ENCODE results near the gene ELMO1.

Gene ELMO1

DNA sequence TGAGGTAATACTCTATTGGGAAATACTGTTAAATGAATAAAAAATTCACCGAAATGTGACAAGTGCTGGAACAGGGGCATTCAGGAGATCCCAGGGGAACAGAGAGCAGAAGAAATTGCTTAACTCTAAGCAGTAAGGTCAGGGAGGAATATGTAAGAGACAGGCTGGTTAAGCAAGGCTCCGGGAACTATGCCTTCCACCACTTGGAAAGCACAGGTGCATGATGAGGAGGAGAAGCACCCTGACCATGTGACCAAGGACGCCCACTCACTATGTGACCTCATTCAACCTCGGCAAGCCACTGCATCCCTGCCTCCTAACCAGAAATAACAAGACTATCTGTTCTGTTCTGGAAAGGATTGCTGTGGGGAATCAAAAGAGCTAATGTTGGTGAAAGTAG is 218.4 kb downstream of the ELMO1 start:
- Histone ChIP-seq H3K27ac (ENCODE audit: insufficient read depth in 1 of 2, low read depth in 1 of 2, low read length in 2 of 2, poor library complexity in 1 of 2, severe bottlenecking in 2 of 2) (no peak overlapping the region), H3K4me3 (ENCODE audit: control insufficient read depth in 1 of 7, extremely low read depth in 1 of 7, insufficient read depth in 4 of 7, low read depth in 2 of 7, low read length in 6 of 7) (no peak overlapping the region), H3K27me3 (replicated peaks in 2 of 5; ENCODE audit: control insufficient read depth in 4 of 5, insufficient read depth in 5 of 5, low read length in 4 of 5) (no peaks in the 10 kb centered on the region), H3K36me3 (ENCODE audit: control insufficient read depth in 4 of 4, insufficient read depth in 4 of 4, low read length in 3 of 4) (peaks cover 12 to 68% (median 35%) of the 10 kb centered on the region in 4 experiments), H3K9me3 (ENCODE audit: control extremely low read depth in 1 of 5, control insufficient read depth in 4 of 5, insufficient read depth in 2 of 5, low read depth in 1 of 5, low read length in 4 of 5) (no peaks in the 10 kb centered on the region), H3K4me1 (ENCODE audit: control extremely low read depth in 1 of 4, control insufficient read depth in 4 of 4, insufficient read depth in 4 of 4, low read length in 3 of 4) (peaks cover 0 to 23% (median 6%) of the 10 kb centered on the region in 4 experiments)
- CTCF ChIA-PET: no interaction called here
- POLR2A ChIA-PET: no interaction called here
- WGBS (ENCODE audit: insufficient coverage): 83% methylated on average over 1 of the region's 4 CpGs
- DNase-seq: no peak

DNA sequence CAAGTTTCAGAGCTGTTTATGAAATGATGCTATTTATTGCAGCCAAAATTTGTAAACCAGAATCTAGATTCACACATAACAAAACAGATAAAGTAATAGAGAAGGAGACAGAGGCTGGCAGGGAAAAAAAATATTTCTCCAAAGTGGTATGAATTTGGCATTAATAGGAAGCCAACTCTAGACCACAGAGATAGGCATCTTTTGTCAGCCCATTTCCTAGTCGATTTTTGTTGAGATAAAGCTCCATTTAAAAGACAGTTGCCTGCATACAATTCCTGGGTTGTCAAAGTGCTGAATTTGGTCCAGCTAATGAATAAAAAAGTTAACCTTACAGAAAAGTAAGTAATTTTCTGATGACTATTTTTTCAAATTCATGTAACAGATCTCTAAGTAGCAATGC is 219.3 kb downstream of the ELMO1 start:
- Histone ChIP-seq H3K36me3 (ENCODE audit: control insufficient read depth in 4 of 4, insufficient read depth in 4 of 4, low read length in 3 of 4) (peaks cover 17 to 74% (median 41%) of the 10 kb centered on the region in 4 experiments), H3K9me3 (ENCODE audit: control extremely low read depth in 1 of 5, control insufficient read depth in 4 of 5, insufficient read depth in 2 of 5, low read depth in 1 of 5, low read length in 4 of 5) (no peaks in the 10 kb centered on the region), H3K4me3 (ENCODE audit: control insufficient read depth in 1 of 7, extremely low read depth in 1 of 7, insufficient read depth in 4 of 7, low read depth in 2 of 7, low read length in 6 of 7) (no peak overlapping the region), H3K27ac (ENCODE audit: insufficient read depth in 1 of 2, low read depth in 1 of 2, low read length in 2 of 2, poor library complexity in 1 of 2, severe bottlenecking in 2 of 2) (no peak overlapping the region), H3K27me3 (replicated peaks in 2 of 5; ENCODE audit: control insufficient read depth in 4 of 5, insufficient read depth in 5 of 5, low read length in 4 of 5) (no peaks in the 10 kb centered on the region), H3K4me1 (ENCODE audit: control extremely low read depth in 1 of 4, control insufficient read depth in 4 of 4, insufficient read depth in 4 of 4, low read length in 3 of 4) (peaks cover 0 to 23% (median 6%) of the 10 kb centered on the region in 4 experiments)
- DNase-seq: no peak
- ChIA-PET CTCF (interaction anchor here (1.2 to 1.9 kb wide), 3 partner anchors 11 to 263 kb away, joined by 3 to 8 read pairs (median 3); no protein-coding TSS in a partner anchor), POLR2A (interaction anchor here (0.6 kb wide), 1 partner anchor 1077 kb away, joined by 3 read pairs; no protein-coding TSS in a partner anchor)
- WGBS (ENCODE audit: insufficient coverage): 0% methylated on average over 1 of the region's 1 CpG

DNA sequence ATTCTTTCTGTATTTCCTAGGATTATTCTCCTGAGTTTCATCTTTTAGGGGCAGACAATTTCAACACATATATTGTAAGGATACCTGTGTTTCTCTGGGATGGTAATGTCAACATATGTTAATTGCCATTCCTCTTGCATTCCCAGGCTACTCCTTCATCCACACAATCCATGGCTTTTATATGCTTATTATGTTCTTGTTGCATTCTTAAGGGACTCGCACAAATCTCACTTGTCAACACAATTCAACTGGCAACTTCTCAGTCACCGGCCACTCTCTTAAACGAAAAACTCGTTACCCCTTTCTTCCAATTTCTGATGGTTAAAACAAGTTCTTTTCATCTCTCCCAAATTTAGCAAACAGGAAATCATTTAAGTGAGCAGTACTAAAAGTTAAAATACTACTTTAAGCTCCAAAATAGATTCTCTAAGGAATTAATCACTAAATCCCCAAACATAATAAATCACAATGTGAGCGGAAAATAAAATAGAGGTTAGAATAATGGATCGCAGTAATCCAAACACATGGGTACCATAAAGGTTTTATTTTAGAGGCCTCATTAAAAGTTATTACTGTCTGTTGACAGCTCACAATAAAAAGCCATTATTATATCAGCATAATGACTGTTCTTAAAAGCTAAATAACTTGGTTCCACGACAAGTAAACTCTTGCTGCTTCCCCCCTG is 223.2 kb downstream of the ELMO1 start:
- WGBS (ENCODE audit: insufficient coverage): 100% methylated on average over 4 of the region's 7 CpGs
- H3K4me1 ChIP-seq (ENCODE audit: control extremely low read depth in 1 of 4, control insufficient read depth in 4 of 4, insufficient read depth in 4 of 4, low read length in 3 of 4): peaks cover 3 to 36% (median 10%) of the 10 kb centered on the region in 4 experiments
- ChIA-PET CTCF (interaction anchor here (0.5 to 2.1 kb wide), 6 partner anchors 9 to 36 kb away, joined by 3 to 10 read pairs (median 3); no protein-coding TSS in a partner anchor), POLR2A (no interaction called here)
- DNase-seq: no peak
- H3K27me3 ChIP-seq (replicated peaks in 2 of 5; ENCODE audit: control insufficient read depth in 4 of 5, insufficient read depth in 5 of 5, low read length in 4 of 5): no peaks in the 10 kb centered on the region
- H3K9me3 ChIP-seq (ENCODE audit: control extremely low read depth in 1 of 5, control insufficient read depth in 4 of 5, insufficient read depth in 2 of 5, low read depth in 1 of 5, low read length in 4 of 5): no peaks in the 10 kb centered on the region
- H3K4me3 ChIP-seq (ENCODE audit: control insufficient read depth in 1 of 7, extremely low read depth in 1 of 7, insufficient read depth in 4 of 7, low read depth in 2 of 7, low read length in 6 of 7): no peak overlapping the region
- H3K36me3 ChIP-seq (ENCODE audit: control insufficient read depth in 4 of 4, insufficient read depth in 4 of 4, low read length in 3 of 4): peaks cover 18 to 81% (median 49%) of the 10 kb centered on the region in 4 experiments
- no peak overlapping the region for H3K27ac ChIP-seq (ENCODE audit: insufficient read depth in 1 of 2, low read depth in 1 of 2, low read length in 2 of 2, poor library complexity in 1 of 2, severe bottlenecking in 2 of 2)

DNA sequence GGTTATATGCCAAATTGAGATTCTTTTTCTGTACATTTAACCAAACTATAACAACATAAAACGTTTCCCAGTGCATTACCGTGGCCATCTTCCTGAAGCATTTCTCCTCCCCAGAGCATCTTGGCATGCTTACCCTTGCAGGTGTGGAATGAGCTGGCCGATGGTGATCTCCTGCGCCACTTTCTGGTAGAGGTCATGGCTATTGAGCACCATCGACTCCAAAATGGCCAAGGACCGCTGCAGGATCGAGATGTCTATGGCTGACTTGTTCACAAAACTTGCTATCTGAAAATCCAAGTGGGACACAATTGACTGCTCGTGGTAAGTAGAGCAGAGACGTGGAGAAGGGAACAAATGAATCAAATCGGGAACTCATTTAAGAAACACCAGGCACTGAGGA is 223.9 kb downstream of the ELMO1 start:
- ChIA-PET POLR2A (no interaction called here), CTCF (interaction anchor here (0.7 to 2.1 kb wide), 5 partner anchors 10 to 129 kb away, joined by 3 to 16 read pairs (median 9); no protein-coding TSS in a partner anchor)
- H3K4me1 ChIP-seq (ENCODE audit: control extremely low read depth in 1 of 4, control insufficient read depth in 4 of 4, insufficient read depth in 4 of 4, low read length in 3 of 4): peaks cover 0 to 29% (median 6%) of the 10 kb centered on the region in 4 experiments
- no peak overlapping the region for H3K27ac ChIP-seq (ENCODE audit: insufficient read depth in 1 of 2, low read depth in 1 of 2, low read length in 2 of 2, poor library complexity in 1 of 2, severe bottlenecking in 2 of 2)
- no peaks in the 10 kb centered on the region for H3K27me3 ChIP-seq (replicated peaks in 2 of 5; ENCODE audit: control insufficient read depth in 4 of 5, insufficient read depth in 5 of 5, low read length in 4 of 5)
- no peak overlapping the region for H3K4me3 ChIP-seq (ENCODE audit: control insufficient read depth in 1 of 7, extremely low read depth in 1 of 7, insufficient read depth in 4 of 7, low read depth in 2 of 7, low read length in 6 of 7)
- H3K9me3 ChIP-seq (ENCODE audit: control extremely low read depth in 1 of 5, control insufficient read depth in 4 of 5, insufficient read depth in 2 of 5, low read depth in 1 of 5, low read length in 4 of 5): no peaks in the 10 kb centered on the region
- no peak for DNase-seq
- WGBS (ENCODE audit: insufficient coverage): 89% methylated on average over 9 of the region's 10 CpGs
- peaks cover 18 to 77% (median 47%) of the 10 kb centered on the region in 4 experiments for H3K36me3 ChIP-seq (ENCODE audit: control insufficient read depth in 4 of 4, insufficient read depth in 4 of 4, low read length in 3 of 4)

DNA sequence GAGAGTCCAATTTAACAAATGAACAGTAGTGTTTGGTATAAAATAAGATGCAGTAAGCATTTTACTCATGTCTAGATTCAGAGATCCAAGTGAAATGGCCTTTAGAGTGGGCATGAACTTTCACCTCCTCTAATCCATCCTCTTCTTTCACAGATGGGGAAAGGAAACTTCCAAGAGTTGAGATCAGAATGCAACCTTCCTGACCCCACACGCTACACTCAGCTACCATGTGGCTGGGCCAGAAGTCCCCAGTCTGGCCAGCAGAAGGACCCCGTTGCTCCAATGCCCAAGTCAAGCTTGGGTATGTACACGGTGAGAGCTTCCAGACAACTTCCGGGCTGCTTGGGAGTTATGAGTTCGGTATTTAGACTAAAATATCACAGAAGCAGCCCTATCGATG is 228.0 kb downstream of the ELMO1 start:
- CTCF ChIA-PET: interaction anchor here (1.0 to 1.8 kb wide), 6 partner anchors 8 to 287 kb away, joined by 3 to 4 read pairs (median 4); no protein-coding TSS in a partner anchor
- H3K9me3 ChIP-seq (ENCODE audit: control extremely low read depth in 1 of 5, control insufficient read depth in 4 of 5, insufficient read depth in 2 of 5, low read depth in 1 of 5, low read length in 4 of 5): no peaks in the 10 kb centered on the region
- no peak overlapping the region for H3K27ac ChIP-seq (ENCODE audit: insufficient read depth in 1 of 2, low read depth in 1 of 2, low read length in 2 of 2, poor library complexity in 1 of 2, severe bottlenecking in 2 of 2)
- H3K4me3 ChIP-seq (ENCODE audit: control insufficient read depth in 1 of 7, extremely low read depth in 1 of 7, insufficient read depth in 4 of 7, low read depth in 2 of 7, low read length in 6 of 7): no peak overlapping the region
- POLR2A ChIA-PET: no interaction called here
- WGBS (ENCODE audit: insufficient coverage): 94% methylated on average over 5 of the region's 6 CpGs
- DNase-seq: no peak
- H3K4me1 ChIP-seq (ENCODE audit: control extremely low read depth in 1 of 4, control insufficient read depth in 4 of 4, insufficient read depth in 4 of 4, low read length in 3 of 4): peaks cover 8 to 57% (median 34%) of the 10 kb centered on the region in 4 experiments
- H3K27me3 ChIP-seq (replicated peaks in 2 of 5; ENCODE audit: control insufficient read depth in 4 of 5, insufficient read depth in 5 of 5, low read length in 4 of 5): no peaks in the 10 kb centered on the region
- H3K36me3 ChIP-seq (ENCODE audit: control insufficient read depth in 4 of 4, insufficient read depth in 4 of 4, low read length in 3 of 4): peaks cover 15 to 63% (median 47%) of the 10 kb centered on the region in 4 experiments

DNA sequence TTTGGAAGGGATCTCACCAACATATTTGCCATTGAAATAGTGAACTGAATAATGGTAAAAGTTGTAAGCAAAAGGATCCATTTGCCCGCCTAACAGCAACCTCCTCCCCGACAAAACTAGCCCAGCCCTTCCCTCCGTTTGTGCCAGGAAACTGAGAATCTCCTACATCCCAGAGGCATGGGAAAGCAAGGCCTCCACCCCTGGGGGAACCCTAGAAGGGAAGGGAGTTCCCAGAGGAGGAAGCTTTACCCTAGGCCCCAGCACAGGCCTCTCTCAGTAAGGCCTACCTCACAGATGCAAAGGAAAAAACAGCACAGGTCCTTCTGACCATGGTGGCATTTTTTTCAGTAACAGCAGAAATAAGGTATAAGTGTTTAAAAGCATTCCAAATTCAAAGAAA is 229.7 kb downstream of the ELMO1 start:
- POLR2A ChIA-PET: no interaction called here
- H3K27ac ChIP-seq (ENCODE audit: insufficient read depth in 1 of 2, low read depth in 1 of 2, low read length in 2 of 2, poor library complexity in 1 of 2, severe bottlenecking in 2 of 2): peak overlapping the region in 1 of 2 experiments; percentile 51
- CTCF ChIA-PET: interaction anchor here (0.9 to 1.3 kb wide), 2 partner anchors 9 to 10 kb away, joined by 3 read pairs; no protein-coding TSS in a partner anchor

DNA sequence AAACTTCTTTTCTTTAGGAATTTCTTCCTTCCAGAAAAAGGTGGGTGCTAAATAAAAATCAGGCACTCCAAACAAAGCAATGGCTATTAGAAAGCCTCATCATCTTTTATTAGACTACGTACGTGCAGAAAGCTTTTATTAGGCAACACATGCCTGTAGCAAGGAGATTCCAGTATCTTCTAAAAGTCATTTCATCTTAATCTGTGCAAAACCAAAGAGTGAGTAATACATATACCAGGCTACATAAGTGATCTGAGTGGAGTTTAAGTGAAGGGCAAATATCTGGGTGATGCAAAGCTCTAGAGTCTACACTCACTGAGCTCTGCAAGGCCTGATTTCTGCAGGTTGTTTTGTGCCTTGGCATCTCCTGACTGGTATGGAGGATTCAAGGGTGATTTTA is 231.7 kb downstream of the ELMO1 start:
- no peak overlapping the region for H3K27ac ChIP-seq (ENCODE audit: insufficient read depth in 1 of 2, low read depth in 1 of 2, low read length in 2 of 2, poor library complexity in 1 of 2, severe bottlenecking in 2 of 2)
- H3K36me3 ChIP-seq (ENCODE audit: control insufficient read depth in 4 of 4, insufficient read depth in 4 of 4, low read length in 3 of 4): peaks cover 12 to 56% (median 45%) of the 10 kb centered on the region in 4 experiments
- no peak for DNase-seq
- ChIA-PET CTCF (interaction anchor here (1.3 to 2.0 kb wide), 4 partner anchors 13 to 134 kb away, joined by 4 to 6 read pairs (median 4); no protein-coding TSS in a partner anchor), POLR2A (no interaction called here)
- H3K27me3 ChIP-seq (replicated peaks in 2 of 5; ENCODE audit: control insufficient read depth in 4 of 5, insufficient read depth in 5 of 5, low read length in 4 of 5): no peaks in the 10 kb centered on the region
- no peaks in the 10 kb centered on the region for H3K9me3 ChIP-seq (ENCODE audit: control extremely low read depth in 1 of 5, control insufficient read depth in 4 of 5, insufficient read depth in 2 of 5, low read depth in 1 of 5, low read length in 4 of 5)
- H3K4me3 ChIP-seq (ENCODE audit: control insufficient read depth in 1 of 7, extremely low read depth in 1 of 7, insufficient read depth in 4 of 7, low read depth in 2 of 7, low read length in 6 of 7): no peak overlapping the region
- WGBS (ENCODE audit: insufficient coverage): 92% methylated on average over 2 of the region's 2 CpGs
- H3K4me1 ChIP-seq (ENCODE audit: control extremely low read depth in 1 of 4, control insufficient read depth in 4 of 4, insufficient read depth in 4 of 4, low read length in 3 of 4): peaks cover 7 to 71% (median 50%) of the 10 kb centered on the region in 4 experiments

More for the DNA sequence above, 229.7 kb downstream of the ELMO1 start:
- no peak overlapping the region for H3K4me3 ChIP-seq (ENCODE audit: control insufficient read depth in 1 of 7, extremely low read depth in 1 of 7, insufficient read depth in 4 of 7, low read depth in 2 of 7, low read length in 6 of 7)
- H3K36me3 ChIP-seq (ENCODE audit: control insufficient read depth in 4 of 4, insufficient read depth in 4 of 4, low read length in 3 of 4): peaks cover 10 to 58% (median 45%) of the 10 kb centered on the region in 4 experiments
- WGBS (ENCODE audit: insufficient coverage): no CpG with 5 or more reads among the region's 3 CpGs
- H3K9me3 ChIP-seq (ENCODE audit: control extremely low read depth in 1 of 5, control insufficient read depth in 4 of 5, insufficient read depth in 2 of 5, low read depth in 1 of 5, low read length in 4 of 5): no peaks in the 10 kb centered on the region
- peaks cover 8 to 64% (median 39%) of the 10 kb centered on the region in 4 experiments for H3K4me1 ChIP-seq (ENCODE audit: control extremely low read depth in 1 of 4, control insufficient read depth in 4 of 4, insufficient read depth in 4 of 4, low read length in 3 of 4)
- no peak for DNase-seq
- H3K27me3 ChIP-seq (replicated peaks in 2 of 5; ENCODE audit: control insufficient read depth in 4 of 5, insufficient read depth in 5 of 5, low read length in 4 of 5): no peaks in the 10 kb centered on the region
